ENCODE data around the gene APOM.

DNA sequence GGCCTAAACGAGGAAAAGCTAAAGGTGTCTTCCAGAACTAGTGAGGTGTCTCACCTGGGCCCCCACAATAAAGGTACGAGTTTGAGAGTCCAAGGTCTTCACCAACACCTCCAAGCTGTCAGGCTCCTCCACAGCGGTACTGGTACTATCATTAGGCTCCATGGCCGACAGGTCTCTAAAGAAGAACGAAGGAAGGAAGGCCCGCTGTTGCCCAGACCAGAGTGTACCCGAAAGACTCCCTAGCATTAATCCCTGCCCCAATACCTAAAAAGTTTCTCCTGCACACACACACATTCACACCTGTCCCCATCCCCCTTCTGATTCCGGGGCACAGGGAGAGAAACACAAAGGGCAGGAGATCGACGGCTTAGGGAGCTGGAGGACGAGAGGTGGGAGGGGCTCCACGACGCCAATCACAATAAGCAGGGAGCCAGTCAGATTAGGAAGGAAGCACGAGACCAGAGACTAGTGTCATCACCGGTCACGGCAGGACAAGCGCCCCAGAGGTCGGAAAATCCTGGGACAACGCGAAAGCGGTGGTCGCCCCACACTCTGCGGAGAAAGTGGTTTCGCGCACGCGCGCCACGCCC is 4.0 kb upstream of the APOM start:
- TF ChIP-seq, protein P1, sequence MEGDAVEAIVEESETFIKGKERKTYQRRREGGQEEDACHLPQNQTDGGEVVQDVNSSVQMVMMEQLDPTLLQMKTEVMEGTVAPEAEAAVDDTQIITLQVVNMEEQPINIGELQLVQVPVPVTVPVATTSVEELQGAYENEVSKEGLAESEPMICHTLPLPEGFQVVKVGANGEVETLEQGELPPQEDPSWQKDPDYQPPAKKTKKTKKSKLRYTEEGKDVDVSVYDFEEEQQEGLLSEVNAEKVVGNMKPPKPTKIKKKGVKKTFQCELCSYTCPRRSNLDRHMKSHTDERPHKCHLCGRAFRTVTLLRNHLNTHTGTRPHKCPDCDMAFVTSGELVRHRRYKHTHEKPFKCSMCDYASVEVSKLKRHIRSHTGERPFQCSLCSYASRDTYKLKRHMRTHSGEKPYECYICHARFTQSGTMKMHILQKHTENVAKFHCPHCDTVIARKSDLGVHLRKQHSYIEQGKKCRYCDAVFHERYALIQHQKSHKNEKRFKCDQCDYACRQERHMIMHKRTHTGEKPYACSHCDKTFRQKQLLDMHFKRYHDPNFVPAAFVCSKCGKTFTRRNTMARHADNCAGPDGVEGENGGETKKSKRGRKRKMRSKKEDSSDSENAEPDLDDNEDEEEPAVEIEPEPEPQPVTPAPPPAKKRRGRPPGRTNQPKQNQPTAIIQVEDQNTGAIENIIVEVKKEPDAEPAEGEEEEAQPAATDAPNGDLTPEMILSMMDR (IDR thresholded peaks at IDR 0.05): no peak
- TF ChIP-seq POLR2A (IDR thresholded peaks at IDR 0.05): no peak

Data from thyroid gland (tissue), 4 donors.